Karpas-422 (cell line): Measurements from ENCODE around the gene PLAAT1. TPM values are rescaled to one million over a fixed set of nuclear protein-coding genes. Genes with fewer than 3 reads are reported as not detected.

Source experiments
- DNase-seq: peaks from one replicate; pipeline ENCODE4 v3.0.0-alpha.2; 2015
- H2AFZ ChIP-seq: fragments of 200-600 bp; sonication (generic); 2 replicates; pipeline ENCODE4 v1.6.1; 2014; ENCODE audit warnings: antibody characterized with exemption, low read length, mixed read lengths
- H3K27ac ChIP-seq: fragments of 200-600 bp; sonication (generic); 2 replicates; pipeline ENCODE4 v1.5.1; 2014; ENCODE audit warnings: mild to moderate bottlenecking, low read length, moderate library complexity
- H3K27me3 ChIP-seq: fragments of 200-600 bp; sonication (generic); 2 replicates; pipeline ENCODE4 v1.6.1; 2014; ENCODE audit warnings: low read length, mixed read lengths
- H3K36me3 ChIP-seq: fragments of 200-600 bp; sonication (generic); 2 replicates; pipeline ENCODE4 v1.6.1; 2014; ENCODE audit warnings: low read length, mixed read lengths; ENCODE audit not compliant: insufficient read depth
- H3K4me1 ChIP-seq: fragments of 200-600 bp; sonication (generic); 2 replicates; pipeline ENCODE4 v1.6.1; 2014; ENCODE audit warnings: mild to moderate bottlenecking, low read length, mixed read lengths
- H3K4me2 ChIP-seq: fragments of 200-600 bp; sonication (generic); 2 replicates; pipeline ENCODE4 v1.6.1; 2014; ENCODE audit warnings: low read length, low read depth, mild to moderate bottlenecking; ENCODE audit not compliant: poor library complexity, severe bottlenecking
- H3K4me3 ChIP-seq: fragments of 200-600 bp; sonication (generic); 2 replicates; pipeline ENCODE4 v1.5.1; 2014; ENCODE audit warnings: mild to moderate bottlenecking, antibody characterized with exemption, low read length, mixed read lengths
- H3K79me2 ChIP-seq: fragments of 200-600 bp; sonication (generic); 2 replicates; pipeline ENCODE4 v1.6.1; 2014; ENCODE audit warnings: mild to moderate bottlenecking, low read length, mixed read lengths
- H3K9ac ChIP-seq: fragments of 200-600 bp; sonication (generic); 2 replicates; pipeline ENCODE4 v1.6.0; 2014; ENCODE audit warnings: low read length
- H3K9me2 ChIP-seq: fragments of 200-600 bp; sonication (generic), shearing (Covaris generic); replicated peaks from 2 replicates; pipeline ENCODE4 v1.6.0; 2014; ENCODE audit warnings: mild to moderate bottlenecking, low read length, moderate library complexity; ENCODE audit not compliant: insufficient read depth
- H3K9me3 ChIP-seq: fragments of 300-700, 200-600 bp; sonication (generic); 2 replicates; pipeline ENCODE4 v1.6.1; 2014; ENCODE audit warnings: low read length, mixed read lengths
- H4K20me1 ChIP-seq: fragments of 200-600 bp; sonication (generic); 2 replicates; pipeline ENCODE4 v1.6.1; 2014; ENCODE audit warnings: mild to moderate bottlenecking, antibody characterized with exemption, low read length, low read depth; ENCODE audit not compliant: insufficient read depth
- total RNA-seq: library from RNA; depleted of rRNA; stranded (reverse); fragments of >200 nt; shearing (Covaris generic); gene quantifications from 2 replicates; pipeline ENCODE4 v1.2.3, GENCODE V29; 2014; ENCODE audit warnings: low replicate concordance

The PLAAT1 gene
- total RNA-seq, 1 experiment from 2014 or later = not detected

DNA sequence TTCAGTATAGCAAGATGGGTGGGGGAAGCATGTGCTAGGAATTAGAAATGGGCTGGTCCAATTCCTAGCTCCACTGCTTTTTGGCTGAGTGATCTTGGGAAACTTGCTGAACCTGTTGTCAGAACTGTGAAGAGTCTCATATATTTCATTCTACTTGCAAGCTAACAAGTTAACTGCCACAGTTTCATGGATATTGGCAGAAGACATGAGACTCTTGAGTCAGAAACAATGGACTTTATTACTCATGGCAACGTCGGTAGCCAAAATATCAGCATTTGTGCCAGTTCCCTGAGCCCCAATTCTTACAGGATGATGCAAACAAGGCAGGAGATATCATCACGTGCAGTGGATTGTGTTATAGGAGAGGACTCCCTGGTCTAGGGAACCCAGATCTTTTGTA lies 26.6 kb upstream of the PLAAT1 start:
- H3K4me2 ChIP-seq = no peak overlapping the region
- H3K27ac ChIP-seq = no peak overlapping the region
- no peak overlapping the region for H2AFZ ChIP-seq
- peaks cover 1% of the 10 kb centered on the region; the same call in 1 of the 2 replicates for H3K27me3 ChIP-seq
- no peak overlapping the region for H3K4me3 ChIP-seq
- no peaks in the 10 kb centered on the region for H3K79me2 ChIP-seq
- DNase-seq = no peak
- no peaks in the 10 kb centered on the region for H3K9me2 ChIP-seq
- H3K9ac ChIP-seq = no peak overlapping the region
- no peaks in the 10 kb centered on the region for H3K9me3 ChIP-seq
- H4K20me1 ChIP-seq = no peaks in the 10 kb centered on the region
- no peaks in the 10 kb centered on the region for H3K36me3 ChIP-seq
- no peaks in the 10 kb centered on the region for H3K4me1 ChIP-seq

DNA sequence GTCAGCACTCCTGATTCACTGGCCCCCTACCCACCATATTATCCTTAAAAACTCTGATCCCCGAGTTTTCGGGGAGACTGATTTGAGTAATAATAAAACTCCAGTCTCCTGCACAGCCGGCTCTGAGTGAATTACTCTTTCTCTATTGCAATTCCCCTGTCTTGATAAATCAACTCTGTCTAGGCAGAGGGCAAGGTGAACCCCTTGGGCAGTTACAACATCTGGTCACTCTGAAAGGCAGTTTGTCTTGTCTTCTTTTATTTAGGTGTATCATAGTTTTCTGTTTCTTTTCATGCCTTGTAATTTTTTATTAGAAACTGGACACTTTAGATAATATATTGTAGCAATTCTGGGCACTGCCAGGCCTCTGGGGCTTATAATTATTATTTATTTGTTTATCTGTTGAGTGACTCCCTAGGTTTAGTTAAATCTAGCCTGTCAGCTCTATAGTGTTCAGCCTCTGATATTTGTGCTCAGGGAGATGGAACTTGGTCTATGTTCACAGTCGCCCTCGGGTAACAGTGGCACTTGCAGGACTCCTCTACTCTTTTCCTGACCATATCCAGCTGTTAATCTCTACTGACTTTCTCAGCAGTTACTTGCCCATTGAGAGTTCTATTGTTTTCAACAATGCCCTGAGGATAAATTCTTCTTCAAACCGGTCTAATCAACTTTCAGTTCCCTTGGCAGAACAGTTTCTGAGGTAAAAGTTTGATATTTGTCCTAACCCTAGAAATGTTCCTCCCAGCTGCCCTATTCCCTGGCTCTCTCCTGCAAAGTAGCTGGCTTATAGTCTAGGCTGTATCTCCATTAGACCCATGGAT lies 15.5 kb upstream of the PLAAT1 start:
- no peak overlapping the region for H2AFZ ChIP-seq
- H3K9me2 ChIP-seq = no peaks in the 10 kb centered on the region
- no peak overlapping the region for H3K27ac ChIP-seq
- H4K20me1 ChIP-seq = no peaks in the 10 kb centered on the region
- H3K4me3 ChIP-seq = no peak overlapping the region
- no peaks in the 10 kb centered on the region for H3K4me1 ChIP-seq
- no peak overlapping the region for H3K9ac ChIP-seq
- no peak for DNase-seq
- H3K4me2 ChIP-seq = no peak overlapping the region
- no peaks in the 10 kb centered on the region for H3K79me2 ChIP-seq
- no peaks in the 10 kb centered on the region for H3K9me3 ChIP-seq
- no peaks in the 10 kb centered on the region for H3K36me3 ChIP-seq
- no peaks in the 10 kb centered on the region for H3K27me3 ChIP-seq

DNA sequence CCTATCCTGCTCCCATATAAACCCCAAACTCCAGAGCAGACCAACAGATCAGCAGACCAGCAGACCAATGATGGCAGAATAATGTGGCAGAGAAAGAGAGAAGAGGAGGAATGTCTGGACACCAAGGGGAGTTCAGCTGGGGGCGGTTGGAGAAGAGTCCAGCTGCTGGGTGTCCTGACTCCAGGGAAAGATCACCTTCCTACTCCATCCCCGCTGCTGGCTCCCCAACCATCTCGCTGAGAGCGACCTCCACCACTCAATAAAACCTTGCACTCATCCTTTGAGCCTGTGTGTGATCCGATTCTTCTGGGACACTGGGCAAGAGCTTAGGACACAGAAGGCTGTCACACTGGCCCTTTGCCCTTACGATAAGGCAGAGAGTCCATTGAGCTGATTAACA lies 12.8 kb upstream of the PLAAT1 start:
- H3K4me1 ChIP-seq = no peaks in the 10 kb centered on the region
- no peak overlapping the region for H3K4me3 ChIP-seq
- H3K27ac ChIP-seq = no peak overlapping the region
- DNase-seq = no peak
- no peaks in the 10 kb centered on the region for H3K36me3 ChIP-seq
- no peaks in the 10 kb centered on the region for H3K79me2 ChIP-seq
- no peaks in the 10 kb centered on the region for H3K9me3 ChIP-seq
- H3K9me2 ChIP-seq = no peaks in the 10 kb centered on the region
- no peaks in the 10 kb centered on the region for H3K27me3 ChIP-seq
- H3K9ac ChIP-seq = no peak overlapping the region
- no peaks in the 10 kb centered on the region for H4K20me1 ChIP-seq
- no peak overlapping the region for H2AFZ ChIP-seq
- no peak overlapping the region for H3K4me2 ChIP-seq

DNA sequence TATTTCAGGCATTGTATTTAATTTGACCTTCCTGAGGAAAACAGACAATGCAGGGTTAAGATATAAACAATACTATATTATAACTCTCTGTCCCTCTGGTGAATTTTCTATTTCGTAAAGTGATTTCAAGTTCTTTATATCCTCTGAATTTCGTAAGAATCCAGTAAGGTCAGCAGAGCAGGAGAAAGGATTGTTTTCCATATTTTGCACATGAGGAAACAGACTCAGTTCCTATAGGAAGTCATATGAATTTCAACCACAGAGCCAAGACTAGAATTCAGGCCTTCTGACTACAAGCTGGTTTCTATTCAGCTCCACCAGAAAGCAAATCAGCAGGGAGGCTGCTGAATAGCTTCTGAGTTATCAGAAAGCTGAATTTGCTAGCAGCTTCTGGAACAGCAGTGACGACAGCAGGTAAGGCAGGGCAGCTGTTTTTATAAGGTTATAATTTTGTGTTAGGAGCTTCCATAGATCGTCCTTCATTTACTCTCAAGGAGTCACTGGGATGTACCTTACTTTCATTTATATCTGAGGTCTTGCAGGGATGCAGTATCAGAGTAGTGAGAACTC lies 11.1 kb upstream of the PLAAT1 start:
- H3K27ac ChIP-seq = no peak overlapping the region
- no peak for DNase-seq
- H3K9me2 ChIP-seq = no peaks in the 10 kb centered on the region
- no peaks in the 10 kb centered on the region for H3K4me1 ChIP-seq
- no peak overlapping the region for H2AFZ ChIP-seq
- H3K36me3 ChIP-seq = no peaks in the 10 kb centered on the region
- no peak overlapping the region for H3K4me2 ChIP-seq
- no peak overlapping the region for H3K9ac ChIP-seq
- H3K9me3 ChIP-seq = no peaks in the 10 kb centered on the region
- no peaks in the 10 kb centered on the region for H3K79me2 ChIP-seq
- H4K20me1 ChIP-seq = no peaks in the 10 kb centered on the region
- no peak overlapping the region for H3K4me3 ChIP-seq
- no peaks in the 10 kb centered on the region for H3K27me3 ChIP-seq

DNA sequence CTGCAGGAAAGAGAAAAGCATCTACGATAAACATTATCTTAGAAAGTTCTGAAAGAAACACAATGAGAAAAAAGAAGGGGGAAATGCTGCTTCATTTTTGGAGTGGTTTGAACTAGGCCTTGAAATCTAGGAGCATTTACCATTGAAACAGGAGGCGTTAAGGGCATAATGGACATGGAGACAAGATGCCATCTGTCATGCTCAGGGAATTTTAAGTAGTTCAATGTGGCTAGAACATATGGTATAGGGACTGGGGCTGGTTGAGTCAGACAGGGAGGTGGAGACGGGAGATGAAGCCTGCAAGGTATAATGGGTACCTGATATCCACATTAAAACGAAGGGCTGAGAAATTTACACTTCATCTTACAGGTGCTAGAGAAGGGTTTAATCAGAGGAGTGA lies 10.4 kb upstream of the PLAAT1 start:
- no peak overlapping the region for H3K4me3 ChIP-seq
- H3K9me2 ChIP-seq = no peaks in the 10 kb centered on the region
- H2AFZ ChIP-seq = no peak overlapping the region
- no peaks in the 10 kb centered on the region for H3K9me3 ChIP-seq
- DNase-seq = no peak
- H3K27me3 ChIP-seq = no peaks in the 10 kb centered on the region
- no peaks in the 10 kb centered on the region for H3K36me3 ChIP-seq
- no peak overlapping the region for H3K27ac ChIP-seq
- no peak overlapping the region for H3K9ac ChIP-seq
- no peak overlapping the region for H3K4me2 ChIP-seq
- no peaks in the 10 kb centered on the region for H3K4me1 ChIP-seq
- no peaks in the 10 kb centered on the region for H3K79me2 ChIP-seq
- no peaks in the 10 kb centered on the region for H4K20me1 ChIP-seq

DNA sequence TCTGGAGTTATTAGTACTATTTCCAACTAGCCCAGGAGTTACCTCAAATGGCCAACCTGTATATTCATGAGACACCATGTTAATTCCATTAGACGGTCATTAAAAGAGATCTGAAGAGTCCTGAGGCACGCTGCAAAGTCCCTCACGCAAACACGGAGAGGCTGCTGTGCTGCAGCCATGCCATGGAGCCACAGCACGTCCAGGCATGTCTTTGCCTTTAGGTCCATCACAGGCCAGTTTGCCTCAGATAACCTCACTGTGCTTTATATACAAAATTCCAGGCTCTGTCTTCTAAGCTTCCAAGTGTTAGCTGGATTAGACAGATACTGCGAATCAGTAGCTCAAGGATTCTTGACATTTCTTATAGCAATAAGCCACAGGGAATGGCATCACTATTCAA lies 9.8 kb upstream of the PLAAT1 start:
- Histone ChIP-seq H3K9me2 (no peaks in the 10 kb centered on the region), H4K20me1 (no peaks in the 10 kb centered on the region), H3K27me3 (no peaks in the 10 kb centered on the region), H2AFZ (no peak overlapping the region), H3K36me3 (no peaks in the 10 kb centered on the region), H3K27ac (no peak overlapping the region), H3K4me3 (no peak overlapping the region), H3K9ac (no peak overlapping the region), H3K79me2 (no peaks in the 10 kb centered on the region), H3K4me2 (no peak overlapping the region), H3K4me1 (no peaks in the 10 kb centered on the region), H3K9me3 (no peaks in the 10 kb centered on the region)
- no peak for DNase-seq

DNA sequence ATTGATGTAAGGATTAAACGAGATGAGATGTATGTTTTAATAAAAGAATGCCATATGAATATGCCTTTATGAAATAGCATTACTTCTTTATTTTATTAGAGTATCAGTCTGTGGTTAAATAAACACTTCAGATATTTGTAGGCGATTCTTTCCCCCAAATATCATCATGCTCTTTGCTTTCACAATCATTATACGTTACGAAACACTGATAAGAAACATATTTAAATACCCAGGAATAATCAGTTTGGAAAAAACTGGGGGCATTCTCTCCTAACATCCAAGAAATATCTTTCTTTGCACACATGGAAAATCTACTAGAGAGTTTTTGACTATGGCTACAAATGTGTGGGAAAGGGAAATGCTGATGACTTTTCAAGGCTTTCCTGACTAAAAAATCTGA lies 4.4 kb upstream of the PLAAT1 start:
- Histone ChIP-seq H4K20me1 (no peaks in the 10 kb centered on the region), H3K9me3 (no peaks in the 10 kb centered on the region), H3K4me2 (no peak overlapping the region), H3K36me3 (no peaks in the 10 kb centered on the region), H2AFZ (no peak overlapping the region), H3K79me2 (no peaks in the 10 kb centered on the region), H3K4me1 (no peaks in the 10 kb centered on the region), H3K27ac (no peak overlapping the region), H3K9me2 (no peaks in the 10 kb centered on the region), H3K27me3 (no peaks in the 10 kb centered on the region), H3K4me3 (no peak overlapping the region), H3K9ac (no peak overlapping the region)
- no peak for DNase-seq

DNA sequence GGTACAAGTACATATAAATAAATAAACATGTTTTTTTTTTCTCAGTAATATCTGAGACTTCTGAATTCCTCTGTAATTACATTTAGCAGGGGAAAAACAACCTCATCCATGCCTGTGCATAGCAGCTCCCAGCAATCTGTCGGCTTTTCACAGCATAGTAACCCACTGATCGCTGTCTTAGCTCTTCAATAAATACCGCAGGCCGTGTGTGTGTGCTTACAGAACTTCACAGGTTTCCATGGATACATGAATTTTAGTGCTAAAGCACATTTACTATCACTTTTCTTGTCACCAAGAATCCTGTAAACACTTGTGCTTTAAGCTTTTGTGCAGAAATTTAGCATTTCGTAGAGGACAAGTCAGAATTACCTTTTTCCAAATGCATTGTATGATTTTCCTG lies 4.0 kb upstream of the PLAAT1 start:
- H2AFZ ChIP-seq = no peak overlapping the region
- H3K27ac ChIP-seq = no peak overlapping the region
- no peaks in the 10 kb centered on the region for H3K9me2 ChIP-seq
- H3K9me3 ChIP-seq = no peaks in the 10 kb centered on the region
- H3K4me2 ChIP-seq = no peak overlapping the region
- H3K36me3 ChIP-seq = no peaks in the 10 kb centered on the region
- no peaks in the 10 kb centered on the region for H3K27me3 ChIP-seq
- H3K4me1 ChIP-seq = no peaks in the 10 kb centered on the region
- H3K9ac ChIP-seq = no peak overlapping the region
- no peak for DNase-seq
- H3K4me3 ChIP-seq = no peak overlapping the region
- no peaks in the 10 kb centered on the region for H3K79me2 ChIP-seq
- no peaks in the 10 kb centered on the region for H4K20me1 ChIP-seq
